SH-SY5Y (cell line): ENCODE measurements around the gene SBNO2.

Source experiments
- GATA2 ChIP-seq: IDR thresholded peaks from 2 replicates; pipeline ENCODE4 v1.6.1; 2011; ENCODE audit warnings: mild to moderate bottlenecking, low read depth, low read length
- GATA3 ChIP-seq: IDR thresholded peaks from 2 replicates; pipeline ENCODE4 v1.6.1; 2011; ENCODE audit warnings: low read depth, mild to moderate bottlenecking, low read length, moderate library complexity

SBNO2 gene

GRCh38 chr19:1145635-1146411 is 28.2 kb downstream of the SBNO2 start:
- TF ChIP-seq GATA3: no peak

- TF ChIP-seq GATA2: no peak
- no peak for TF ChIP-seq GATA3
These were observed 29.3 kb downstream of the SBNO2 start for GRCh38 chr19:1144741-1145140.

DNA sequence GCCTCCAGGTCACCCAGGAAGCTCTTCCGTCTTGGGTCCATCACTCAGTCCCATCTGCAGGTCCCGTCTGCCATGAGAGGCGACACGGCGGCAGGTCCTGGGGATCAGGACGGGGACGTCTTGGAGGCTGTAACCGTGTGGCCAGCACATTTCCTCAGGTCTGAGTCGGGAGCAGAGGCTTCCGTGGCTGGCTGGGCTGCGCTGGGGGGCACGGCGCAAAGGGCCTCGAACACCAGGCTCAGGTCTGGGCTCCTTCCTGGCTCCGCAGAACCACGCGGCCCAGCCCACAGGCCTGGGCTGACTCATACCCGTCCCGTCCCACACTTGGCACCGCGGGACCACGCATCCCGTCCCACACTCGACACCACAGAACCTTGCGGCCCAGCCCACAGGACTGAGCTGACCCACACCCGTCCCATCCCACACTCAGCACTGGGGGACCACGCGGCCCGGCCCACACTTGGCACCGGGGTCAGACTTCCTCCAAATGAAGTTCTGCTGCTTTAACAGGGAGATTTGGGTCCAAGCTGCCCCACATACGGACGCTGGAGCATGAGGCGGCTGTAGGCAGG is 30.2 kb downstream of the SBNO2 start:
- TF ChIP-seq GATA3 (no peak), GATA2 (no peak)

DNA sequence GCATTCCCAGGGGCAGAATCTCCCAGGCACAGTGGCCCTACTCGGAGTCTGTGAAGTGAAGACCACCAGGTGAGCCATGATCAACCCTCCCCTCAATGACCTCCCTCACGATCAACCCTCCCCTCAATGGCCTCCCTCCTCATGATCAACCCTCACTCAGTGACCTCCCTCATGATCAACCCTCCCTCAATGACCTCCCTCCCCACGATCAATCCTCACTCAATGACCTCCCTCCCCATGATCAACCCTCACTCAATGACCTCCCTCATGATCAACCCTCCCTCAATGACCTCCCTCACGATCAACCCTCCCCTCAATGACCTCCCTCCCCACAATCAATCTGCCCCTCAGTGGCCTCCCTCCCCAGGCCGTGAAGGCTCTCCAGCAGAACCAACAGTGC is 32.1 kb downstream of the SBNO2 start:
- TF ChIP-seq GATA3 (no peak), GATA2 (no peak)

DNA sequence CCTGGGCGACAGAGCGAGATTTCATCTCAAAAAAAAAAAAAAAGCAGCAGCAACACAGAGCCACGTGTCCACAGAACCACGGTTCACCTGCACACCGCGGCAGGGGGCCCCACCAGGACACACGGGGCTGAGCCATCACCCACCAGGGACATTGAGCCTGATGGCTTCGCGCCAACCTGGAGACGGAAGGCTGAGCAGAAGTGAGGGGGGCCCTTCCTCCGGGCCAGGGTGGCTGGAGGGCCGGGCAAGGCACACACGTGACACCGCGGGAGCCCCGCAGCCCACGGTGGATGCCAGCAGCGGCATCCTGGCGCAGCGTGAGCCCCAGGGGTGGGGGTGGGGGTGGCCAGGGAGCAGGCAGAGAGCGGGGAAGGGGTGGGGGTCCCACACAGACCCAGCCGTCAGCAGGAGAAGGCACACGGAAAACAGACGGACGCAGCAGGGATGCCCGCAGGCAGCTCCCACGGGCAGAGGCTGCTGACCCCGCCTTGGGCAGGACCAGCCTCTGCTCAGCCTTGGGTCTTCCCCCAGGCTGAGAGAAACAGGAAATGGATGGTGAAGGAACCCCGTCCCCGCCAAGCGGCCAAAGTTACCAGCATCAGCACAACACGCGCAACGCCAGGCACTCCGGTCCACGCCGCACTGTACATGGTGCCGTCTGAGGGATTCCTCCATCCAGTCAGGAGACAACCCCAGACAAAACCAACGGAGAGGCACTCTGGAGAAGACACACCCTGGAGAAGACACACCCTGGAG is 33.6 kb downstream of the SBNO2 start:
- TF ChIP-seq GATA3 (no peak), GATA2 (no peak)

DNA sequence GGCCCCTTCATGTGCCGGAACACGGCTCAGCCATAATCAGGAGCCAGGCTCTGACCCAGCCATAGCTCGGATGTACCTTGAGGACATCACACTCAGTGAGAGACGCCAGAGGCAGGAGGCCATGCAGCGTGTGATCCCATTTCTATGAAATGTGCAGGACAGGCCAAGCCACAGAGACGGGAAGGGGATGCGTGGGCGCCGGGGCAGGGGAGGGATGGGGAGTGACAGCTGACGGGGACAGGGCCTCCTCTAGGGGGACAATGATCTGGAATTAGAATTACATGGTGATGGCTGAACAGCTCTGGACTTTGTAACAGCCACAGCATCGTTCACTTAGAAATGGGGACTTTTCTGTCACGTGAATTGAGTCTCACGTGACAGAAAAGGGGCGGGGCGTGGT is 34.9 kb downstream of the SBNO2 start:
- TF ChIP-seq GATA2: no peak
- TF ChIP-seq GATA3: no peak

GRCh38 chr19:1138121-1138520 is 35.9 kb downstream of the SBNO2 start:
- TF ChIP-seq GATA2: no peak

DNA sequence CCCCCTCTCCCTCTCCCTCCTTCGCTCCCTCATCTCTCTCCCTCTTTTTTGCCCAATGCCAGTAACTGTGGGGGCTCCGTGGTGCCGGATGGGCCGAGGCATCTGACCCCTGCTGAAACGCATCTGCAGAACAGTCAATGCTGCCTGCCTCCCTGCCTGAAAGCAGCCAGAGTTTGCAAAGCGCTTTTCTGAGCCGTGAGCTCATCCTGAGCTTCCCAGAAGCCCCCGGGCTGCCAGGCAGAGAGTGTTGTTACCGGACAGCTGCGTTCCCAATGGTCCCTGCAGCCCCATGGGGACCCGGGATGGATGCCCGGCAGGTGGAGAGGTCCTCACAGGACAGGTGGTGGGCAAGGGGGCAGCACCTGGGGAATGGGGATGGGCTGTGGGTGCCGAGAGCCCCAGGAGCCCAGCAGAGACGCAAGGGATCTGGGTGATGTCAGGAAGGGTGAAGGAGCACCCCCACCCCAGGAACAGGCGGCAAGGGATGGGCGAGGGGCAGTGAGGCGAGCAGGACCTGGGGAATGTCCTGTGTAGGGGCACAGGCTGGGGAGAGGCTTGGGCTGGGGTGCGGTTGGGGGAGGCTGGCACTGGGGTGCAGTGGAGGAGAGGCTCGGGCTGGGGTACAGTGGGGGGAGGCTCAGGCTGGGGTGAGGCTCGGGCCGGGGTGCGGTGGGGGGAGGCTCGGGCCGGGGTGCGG is 37.3 kb downstream of the SBNO2 start:
- no peak for TF ChIP-seq GATA2
- no peak for TF ChIP-seq GATA3

GRCh38 chr19:1136201-1136600 is 37.9 kb downstream of the SBNO2 start:
- TF ChIP-seq GATA2 (no peak), GATA3 (no peak)

DNA sequence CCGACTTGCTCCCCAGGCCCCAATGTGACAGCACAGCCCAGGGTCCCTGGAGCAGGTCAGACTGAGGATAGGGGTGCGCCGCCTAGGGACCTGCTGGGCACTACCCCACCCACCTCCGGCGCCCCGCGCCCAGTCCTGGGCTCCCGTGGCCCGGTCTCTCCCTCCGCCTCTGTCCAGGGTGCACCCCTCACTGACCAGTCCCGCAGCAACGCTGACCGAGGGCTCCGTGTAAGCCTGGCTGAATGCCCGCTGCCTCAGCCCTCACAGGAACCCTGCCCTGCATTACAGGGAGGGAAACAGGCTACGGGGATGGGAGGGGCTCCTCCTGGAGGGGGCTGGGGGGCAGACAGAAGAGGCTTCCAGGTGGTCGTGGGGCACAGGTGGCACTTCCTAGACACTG is 38.6 kb downstream of the SBNO2 start:
- TF ChIP-seq GATA2 (no peak), GATA3 (no peak)

- no peak for TF ChIP-seq GATA2
- TF ChIP-seq GATA3: no peak
These were observed 39.6 kb downstream of the SBNO2 start for GRCh38 chr19:1134431-1134830.

DNA sequence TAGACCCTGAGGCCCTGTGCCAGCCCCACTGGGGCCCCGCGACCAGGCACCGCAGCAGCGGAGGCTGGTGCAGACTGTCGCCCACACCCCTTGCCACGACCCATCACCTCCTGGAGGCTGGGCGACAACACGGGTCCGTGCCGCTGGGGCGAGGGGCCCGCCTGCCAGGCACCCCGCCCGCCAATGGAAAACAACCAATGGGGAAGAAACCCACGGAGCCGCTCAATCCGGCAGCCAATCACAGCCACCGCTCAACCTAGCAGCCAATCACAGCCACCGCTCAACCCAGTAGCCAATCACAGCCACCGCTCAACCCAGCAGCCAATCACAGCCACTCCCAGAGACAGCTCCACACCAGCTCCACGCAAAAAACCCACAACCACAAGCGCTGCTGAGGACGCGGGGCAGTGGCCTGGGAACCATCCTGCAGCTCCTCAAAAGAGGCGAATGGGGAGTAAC is 40.6 kb downstream of the SBNO2 start:
- TF ChIP-seq GATA2 (no peak), GATA3 (no peak)

DNA sequence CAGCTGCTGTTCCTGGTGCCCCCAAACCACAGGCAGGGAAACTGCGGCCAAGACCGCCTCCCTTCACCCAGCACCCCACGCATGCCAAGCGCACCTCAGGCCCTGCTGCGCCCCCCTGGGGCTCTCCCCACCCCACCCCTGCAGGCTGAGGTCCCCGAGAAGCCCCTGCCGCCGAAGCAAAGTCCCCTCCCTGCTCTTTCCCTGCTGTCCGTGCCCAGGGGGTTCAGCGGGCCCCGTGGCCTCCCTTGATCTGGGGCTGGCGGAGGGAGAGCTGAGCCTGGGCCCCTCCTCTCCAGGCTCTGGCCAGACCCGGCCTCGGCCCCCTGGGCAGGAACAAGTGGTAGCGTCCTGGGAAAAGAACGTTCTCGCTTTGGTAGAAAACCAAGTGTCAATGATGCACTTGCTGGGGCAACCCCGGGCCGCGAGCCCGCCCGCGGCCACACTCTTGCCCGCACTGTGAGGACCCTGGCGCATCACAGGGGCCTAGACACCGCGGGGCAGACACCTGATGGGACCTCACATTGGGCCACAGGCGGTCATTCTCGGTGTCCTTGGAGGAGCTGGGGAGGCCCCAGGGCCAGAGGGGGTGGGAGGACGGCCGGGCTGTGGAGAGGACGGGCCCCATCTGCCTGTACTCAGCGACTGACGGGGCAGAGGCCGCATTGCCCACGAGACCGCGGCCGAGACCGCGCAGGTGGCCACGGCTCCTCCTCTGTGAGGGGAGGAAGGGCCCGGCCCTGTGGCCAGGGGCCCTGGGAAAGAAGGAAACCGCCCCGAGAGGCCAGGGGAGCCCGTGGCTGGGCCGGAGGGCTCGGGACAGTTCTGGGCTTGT is 41.3 kb downstream of the SBNO2 start:
- no peak for TF ChIP-seq GATA2
- TF ChIP-seq GATA3: no peak
